Measurements from ENCODE around the gene PLXNA2.

DNA sequence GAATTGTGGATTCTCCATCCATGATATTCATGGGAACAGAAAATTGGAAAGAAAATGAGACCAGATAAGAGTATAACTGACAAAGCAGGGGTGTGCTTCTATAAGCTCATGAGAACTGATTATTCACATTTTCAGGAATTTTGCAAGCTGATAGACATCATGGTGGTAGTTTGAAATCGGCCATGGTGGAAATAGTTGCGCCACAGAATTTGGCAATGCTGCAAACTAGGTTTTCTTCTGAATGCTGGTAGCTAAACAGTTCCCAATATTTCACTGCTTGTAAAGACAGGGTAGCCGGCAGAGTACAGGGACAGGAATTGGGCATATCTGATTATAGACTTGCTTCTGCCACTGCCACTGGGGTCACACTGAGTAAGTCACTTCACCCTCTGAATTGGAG lies 151.1 kb downstream of the PLXNA2 start:
- TF ChIP-seq GATA2 (IDR thresholded peaks at IDR 0.05; ENCODE audit: low read depth, low read length) (no peak), GATA3 (IDR thresholded peaks at IDR 0.05; ENCODE audit: low read depth, low read length) (no peak)
